NOMO-1 (cell line): ENCODE measurements around the gene SIK3.
A peak's percentile ranks its signal among the peaks of the same experiment; 100 is the strongest.
"Not testable (repeated sequence)": the region's sequence is repeated elsewhere in the genome, so short reads cannot be mapped to it uniquely, and the experiment has no call there.

Experiments
- DNase-seq, 2 experiments: peaks; one replicate each; lab custom pipeline; 2025; ENCODE audit not compliant: unreplicated experiment in 2 of 2; lab: John Stamatoyannopoulos, UW

SIK3 gene

GRCh38 chr11:117098269-117099232 lies at the start of gene SIK3:
TSS of gene SIK3 (minus strand) at chr11:117098428. CDS start at chr11:117098415, 13 bp downstream.
- peak; percentile 79 to 93 for DNase-seq

GRCh38 chr11:117146521-117146920 lies 48.3 kb upstream of the SIK3 start:
- DNase-seq: no peak

GRCh38 chr11:117145393-117145761 lies 47.1 kb upstream of the SIK3 start:
- peak; percentile 39 to 44 for DNase-seq

GRCh38 chr11:117144477-117145392 lies 46.5 kb upstream of the SIK3 start:
- peak; percentile 48 to 88 for DNase-seq

GRCh38 chr11:117143871-117144476 lies 45.7 kb upstream of the SIK3 start, which contains the start of gene PAFAH1B2:
TSS of gene PAFAH1B2 (plus strand) at chr11:117144287. CDS start at chr11:117152448, 8,161 bp downstream.
- DNase-seq: peak; percentile 92

GRCh38 chr11:117143390-117143789 lies 45.2 kb upstream of the SIK3 start:
- DNase-seq: peak in 1 of 2 experiments; percentile 38

- DNase-seq: not testable (repeated sequence)
Observed at GRCh38 chr11:117137223-117138086, 39.2 kb upstream of the SIK3 start.

- DNase-seq: not testable (repeated sequence)
Observed at GRCh38 chr11:117134979-117135378, 36.8 kb upstream of the SIK3 start.

GRCh38 chr11:117134431-117134830 lies 36.2 kb upstream of the SIK3 start:
- no peak for DNase-seq

- no peak for DNase-seq
Observed at GRCh38 chr11:117130879-117131278, 32.7 kb upstream of the SIK3 start.

GRCh38 chr11:117130396-117130795 lies 32.2 kb upstream of the SIK3 start:
- not testable (repeated sequence) for DNase-seq

GRCh38 chr11:117128289-117128688 lies 30.1 kb upstream of the SIK3 start:
- no peak for DNase-seq

GRCh38 chr11:117127171-117127901 lies 29.1 kb upstream of the SIK3 start:
- DNase-seq: no peak

- DNase-seq: no peak
Observed at GRCh38 chr11:117126223-117126965, 28.2 kb upstream of the SIK3 start.

- DNase-seq: no peak
Observed at GRCh38 chr11:117122556-117122955, 24.3 kb upstream of the SIK3 start.

- DNase-seq: no peak
Observed at GRCh38 chr11:117121176-117121575, 22.9 kb upstream of the SIK3 start.

- DNase-seq: no peak
Observed at GRCh38 chr11:117117681-117118080, 19.5 kb upstream of the SIK3 start.

- not testable (repeated sequence) for DNase-seq
Observed at GRCh38 chr11:117112939-117113338, 14.7 kb upstream of the SIK3 start.
